ENCODE data around the gene ARMH3.

Gene ARMH3

GRCh38 chr10:101829561-101830315 lies 226.2 kb downstream of the ARMH3 start:
- DNase-seq, result peak; percentile 54 to 70

DNA sequence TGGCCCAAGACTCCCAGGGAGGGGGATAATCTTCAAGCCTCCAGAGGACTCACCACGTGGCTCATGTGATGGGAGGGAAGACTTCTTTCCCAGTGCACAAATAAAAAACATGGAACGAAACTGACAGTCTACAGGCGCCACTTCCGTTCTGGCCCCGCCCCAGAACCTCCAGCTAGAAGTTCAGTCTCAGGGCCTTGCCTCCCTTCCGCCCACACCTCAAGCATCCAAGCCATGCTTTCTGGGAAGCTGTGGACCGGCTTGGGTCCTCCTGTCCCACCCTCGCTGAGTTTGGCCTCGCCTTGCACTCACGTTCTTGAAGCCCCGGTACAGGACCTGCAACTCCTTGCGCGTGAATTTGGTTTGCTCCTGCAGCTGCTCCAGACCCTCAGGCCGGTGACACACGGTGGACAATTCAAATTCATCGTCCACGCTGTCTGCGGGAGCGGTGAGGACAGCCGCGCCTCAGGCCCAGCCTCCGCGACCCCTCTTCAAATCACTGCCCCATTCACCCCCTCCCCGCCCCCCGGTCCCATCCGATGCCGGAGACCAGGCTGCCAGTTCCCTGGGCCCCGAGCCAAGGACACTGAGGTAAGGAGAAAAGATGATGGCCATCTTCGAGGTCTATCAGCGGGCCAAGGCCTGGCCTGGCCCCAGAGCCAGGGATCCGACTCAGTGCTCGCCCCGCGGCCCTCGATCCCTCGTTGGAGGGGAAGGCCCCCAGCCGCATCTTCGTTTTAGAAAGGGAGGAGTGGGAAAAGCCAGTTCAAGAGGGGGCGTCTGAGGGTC lies 227.0 kb downstream of the ARMH3 start:
- no peak for DNase-seq

- DNase-seq, result no peak
These were observed 227.9 kb downstream of the ARMH3 start for GRCh38 chr10:101827919-101828600.

DNA sequence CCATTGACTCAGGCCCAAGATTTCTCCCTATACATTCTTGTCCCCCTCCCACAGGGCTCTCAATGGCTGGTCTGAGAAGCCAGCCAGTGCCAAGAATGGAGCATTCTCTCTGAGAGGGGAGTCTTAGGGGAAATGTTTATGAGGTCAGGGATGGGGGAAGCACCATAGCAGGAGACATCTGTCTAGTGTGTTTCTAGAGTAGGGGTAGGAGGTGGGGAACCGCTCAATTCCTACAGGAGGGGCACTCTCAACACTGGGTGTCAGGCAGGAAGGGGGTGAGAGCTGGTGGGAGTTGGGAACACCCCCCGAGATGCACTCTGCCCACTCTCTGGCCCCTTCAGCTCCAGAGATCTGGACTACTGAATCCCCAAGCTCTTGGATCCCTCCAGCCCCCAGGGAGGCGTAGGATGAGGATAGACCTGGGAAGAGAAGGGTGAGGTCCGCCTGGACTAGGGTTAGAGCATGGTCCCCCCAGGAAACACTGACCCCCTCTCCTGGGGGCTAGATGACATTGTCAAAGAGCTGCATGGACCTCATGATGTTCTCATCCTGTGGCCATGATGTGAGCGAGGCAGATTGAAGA lies 229.0 kb downstream of the ARMH3 start:
- DNase-seq, result no peak

GRCh38 chr10:101824736-101825135 lies 231.2 kb downstream of the ARMH3 start:
- DNase-seq, result no peak

GRCh38 chr10:101818872-101819633 lies 236.9 kb downstream of the ARMH3 start:
- peak in 1 of 2 experiments; percentile 10 for DNase-seq

GRCh38 chr10:101818119-101818871 lies 237.7 kb downstream of the ARMH3 start, which contains the start of gene OGA:
Gene OGA (minus strand): TSS chr10:101818444. CDS start chr10:101818022, 422 bp downstream.
- DNase-seq, result peak; percentile 93 to 99

DNA sequence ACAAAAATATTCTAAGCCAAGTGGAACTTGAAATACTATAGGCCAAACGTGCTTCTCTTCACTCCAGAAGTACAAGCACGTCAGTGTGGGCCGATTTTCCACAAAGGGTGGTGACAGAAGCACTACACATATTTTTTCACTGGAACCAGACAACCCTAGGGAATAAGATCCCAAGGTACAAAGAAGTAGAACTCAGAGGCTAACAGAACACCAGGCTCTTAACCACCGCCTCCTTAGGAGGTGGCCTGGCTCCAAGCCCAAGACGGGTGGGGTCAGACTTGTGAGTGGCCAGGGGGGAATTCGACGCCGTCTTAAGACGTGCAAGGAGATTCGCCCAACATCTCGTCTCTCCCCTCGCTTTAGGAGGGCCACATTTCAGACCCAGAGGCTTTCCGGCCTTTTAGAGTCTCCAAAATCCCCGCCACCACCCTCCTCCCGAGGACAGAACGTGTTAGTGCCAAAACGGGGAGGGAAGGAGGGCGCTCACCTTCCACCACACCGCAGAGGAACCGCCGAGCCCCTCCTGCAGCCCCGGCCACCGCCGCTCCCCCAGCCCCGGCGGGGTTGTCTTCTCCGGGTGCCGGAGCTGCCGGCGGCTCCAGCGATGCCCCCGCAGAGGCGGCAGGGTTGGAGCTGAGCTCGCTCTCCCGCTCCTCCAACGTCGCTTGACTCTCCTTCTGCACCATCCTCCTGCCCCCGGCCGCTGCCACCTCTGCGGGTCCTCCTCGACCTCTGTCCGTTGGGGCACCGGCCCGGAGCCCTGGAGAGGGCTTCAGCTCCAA lies 238.4 kb downstream of the ARMH3 start:
- peak in 1 of 2 experiments; percentile 22 for DNase-seq

GRCh38 chr10:101816913-101817336 lies 239.0 kb downstream of the ARMH3 start:
- DNase-seq, result no peak

GRCh38 chr10:101816376-101816775 lies 239.6 kb downstream of the ARMH3 start:
- no peak for DNase-seq

DNA sequence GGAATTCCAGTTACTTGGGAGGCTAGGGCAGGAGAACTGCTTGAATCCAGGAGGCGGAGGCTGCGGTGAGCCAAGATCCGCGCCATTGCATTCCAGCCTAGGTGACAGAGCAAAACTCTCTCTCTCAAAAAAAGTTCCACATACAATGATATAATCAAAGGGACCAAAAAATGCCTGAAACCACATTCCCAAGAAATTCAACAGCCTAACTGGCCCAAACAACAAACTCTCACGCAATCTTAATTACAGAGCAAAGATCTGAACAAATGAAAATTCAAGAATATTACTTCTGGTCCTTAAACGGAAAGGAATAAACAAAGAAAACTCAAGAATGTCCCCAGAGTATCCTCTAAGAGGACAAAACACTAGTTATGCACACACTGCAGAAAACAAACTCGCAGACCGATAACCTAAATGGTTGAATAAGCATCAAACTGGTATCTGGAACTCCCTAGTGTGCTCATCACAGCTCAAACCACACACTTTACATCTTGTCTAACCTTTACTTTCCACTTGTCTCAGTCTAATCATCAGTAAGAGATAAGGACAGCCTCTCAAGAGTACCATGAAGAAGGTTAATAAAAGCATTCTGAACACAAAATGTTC lies 241.4 kb downstream of the ARMH3 start:
- no peak for DNase-seq

GRCh38 chr10:101812606-101813005 lies 243.4 kb downstream of the ARMH3 start:
- DNase-seq, result no peak

DNA sequence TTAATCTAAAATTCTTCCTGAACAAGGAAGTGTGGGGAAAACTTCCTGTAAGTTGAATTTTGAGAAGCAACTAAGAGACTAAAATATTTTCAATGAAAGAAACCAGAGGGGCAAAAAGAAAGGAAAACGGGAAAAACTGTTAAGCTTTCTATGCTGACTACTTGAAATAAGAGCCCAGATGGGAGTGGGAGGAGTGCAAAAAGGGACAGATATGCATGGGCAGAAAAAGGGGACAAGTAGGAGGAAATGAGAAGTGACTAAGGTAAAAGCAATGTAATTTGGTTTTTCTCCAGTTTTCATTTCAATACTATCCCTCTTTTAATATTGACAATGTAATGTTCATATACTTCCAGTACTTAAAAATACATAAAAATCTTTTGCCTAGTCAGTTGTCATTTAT lies 248.8 kb downstream of the ARMH3 start:
- DNase-seq, result no peak

DNA sequence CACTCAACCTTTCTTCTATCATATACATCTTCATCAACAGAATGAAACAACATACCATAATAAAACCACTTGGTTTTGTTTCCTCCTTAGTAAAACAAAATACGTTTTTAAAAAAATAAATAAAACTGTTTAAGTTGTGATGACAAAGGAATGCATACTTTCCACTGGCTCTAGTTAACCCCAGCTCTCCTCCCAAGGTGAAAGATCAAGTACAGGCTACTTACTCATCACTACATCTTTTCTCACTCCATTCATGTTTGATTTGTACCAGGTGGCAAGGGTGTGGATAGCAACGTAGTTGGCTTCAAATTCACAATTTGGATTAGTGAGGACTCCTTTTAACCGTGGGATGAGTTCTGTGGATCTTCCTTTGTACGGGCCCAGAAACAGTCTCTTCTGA lies 252.5 kb downstream of the ARMH3 start:
- DNase-seq, result no peak

DNA sequence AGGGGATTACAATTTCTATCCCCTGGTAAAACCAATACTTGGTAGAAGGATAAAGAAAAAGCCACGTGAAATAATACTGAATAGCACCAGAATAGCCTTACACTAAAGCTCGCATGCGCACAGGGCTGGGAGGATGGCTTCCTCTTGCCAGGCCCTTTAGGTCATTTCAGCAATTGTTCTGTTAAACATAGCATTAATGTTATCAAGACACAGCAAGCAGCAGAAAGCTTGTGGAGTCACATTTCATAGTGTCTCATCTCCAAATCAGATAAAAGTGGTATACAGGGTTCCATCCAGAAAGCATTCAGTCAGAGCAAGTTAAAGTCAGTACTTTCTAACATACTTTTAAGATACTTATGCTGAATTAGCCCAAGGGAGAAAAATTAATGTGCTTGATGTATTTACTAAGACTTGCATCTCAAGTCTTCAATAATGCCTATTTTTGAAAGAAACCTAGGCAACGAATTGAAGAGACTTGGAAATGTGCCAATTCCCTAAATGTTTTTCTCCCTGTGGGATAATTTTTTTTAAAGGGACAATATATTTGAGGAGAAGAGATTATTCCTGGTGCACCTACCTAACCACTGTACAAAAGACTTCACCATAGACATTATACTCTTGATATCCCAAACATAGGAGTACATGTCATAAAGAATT lies 258.4 kb downstream of the ARMH3 start:
- DNase-seq, result no peak
